Measurements from ENCODE around the gene GCAT. TPM values are rescaled to one million over a fixed set of nuclear protein-coding genes. Genes with fewer than 3 reads are reported as not detected.
A peak's percentile ranks its signal among the peaks of the same experiment; 100 is the strongest.

The GCAT gene
- polyA plus RNA-seq, 1 donor = 5.9 TPM

- no peak for DNase-seq (ENCODE audit: low read depth)
Measured at GRCh38 chr22:37809672-37810333, 2.1 kb downstream of the GCAT start.

GRCh38 chr22:37811867-37812266 is 4.1 kb downstream of the GCAT start:
- no peak for DNase-seq (ENCODE audit: low read depth)

DNA sequence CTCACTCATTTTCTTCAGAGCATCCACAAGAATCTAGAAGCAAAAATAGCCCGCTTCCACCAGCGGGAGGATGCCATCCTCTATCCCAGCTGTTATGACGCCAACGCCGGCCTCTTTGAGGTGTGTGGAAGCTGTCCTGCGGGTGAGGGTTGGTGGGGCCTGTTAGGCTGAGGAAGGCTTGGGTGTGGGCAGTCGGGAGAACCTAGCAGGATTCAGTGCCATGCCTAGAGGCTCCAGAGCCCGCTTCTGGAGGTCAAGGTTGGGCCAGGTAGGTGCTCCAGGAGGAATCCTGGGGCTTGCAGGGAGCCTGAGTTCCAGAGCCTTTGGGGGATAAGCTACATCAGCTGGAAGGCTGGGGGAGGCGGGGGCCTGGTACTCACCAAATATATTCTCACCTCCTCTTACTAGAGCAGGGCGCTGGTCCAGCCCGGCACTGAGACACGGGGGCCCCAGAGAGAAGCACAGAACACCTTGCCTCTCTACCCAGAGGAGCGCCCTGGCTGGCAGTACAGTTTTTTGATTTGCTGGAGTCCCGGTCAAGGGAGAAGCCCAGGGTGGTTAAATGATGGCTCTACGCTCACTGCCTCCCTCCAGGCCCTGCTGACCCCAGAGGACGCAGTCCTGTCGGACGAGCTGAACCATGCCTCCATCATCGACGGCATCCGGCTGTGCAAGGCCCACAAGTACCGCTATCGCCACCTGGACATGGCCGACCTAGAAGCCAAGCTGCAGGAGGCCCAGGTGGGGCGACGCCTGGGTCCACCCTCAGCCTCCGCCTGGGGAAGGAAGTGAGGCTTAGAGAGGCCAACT is 5.3 kb downstream of the GCAT start:
- DNase-seq (ENCODE audit: low read depth) = no peak

DNA sequence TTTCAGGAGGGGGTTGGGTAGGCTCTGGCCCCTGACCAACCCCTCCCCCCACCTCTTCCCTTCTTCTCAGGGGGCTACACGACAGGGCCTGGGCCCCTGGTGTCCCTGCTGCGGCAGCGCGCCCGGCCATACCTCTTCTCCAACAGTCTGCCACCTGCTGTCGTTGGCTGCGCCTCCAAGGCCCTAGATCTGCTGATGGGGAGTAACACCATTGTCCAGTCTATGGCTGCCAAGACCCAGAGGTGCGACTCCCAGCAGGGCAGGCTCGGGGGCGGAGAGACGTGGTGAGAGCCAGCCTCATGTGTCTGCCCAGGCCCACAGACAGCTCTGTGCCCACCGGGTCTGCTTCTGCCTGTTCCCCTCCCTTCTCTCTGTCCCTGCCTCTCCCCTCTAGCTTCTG is 7.9 kb downstream of the GCAT start:
- DNase-seq (ENCODE audit: low read depth) = no peak

DNA sequence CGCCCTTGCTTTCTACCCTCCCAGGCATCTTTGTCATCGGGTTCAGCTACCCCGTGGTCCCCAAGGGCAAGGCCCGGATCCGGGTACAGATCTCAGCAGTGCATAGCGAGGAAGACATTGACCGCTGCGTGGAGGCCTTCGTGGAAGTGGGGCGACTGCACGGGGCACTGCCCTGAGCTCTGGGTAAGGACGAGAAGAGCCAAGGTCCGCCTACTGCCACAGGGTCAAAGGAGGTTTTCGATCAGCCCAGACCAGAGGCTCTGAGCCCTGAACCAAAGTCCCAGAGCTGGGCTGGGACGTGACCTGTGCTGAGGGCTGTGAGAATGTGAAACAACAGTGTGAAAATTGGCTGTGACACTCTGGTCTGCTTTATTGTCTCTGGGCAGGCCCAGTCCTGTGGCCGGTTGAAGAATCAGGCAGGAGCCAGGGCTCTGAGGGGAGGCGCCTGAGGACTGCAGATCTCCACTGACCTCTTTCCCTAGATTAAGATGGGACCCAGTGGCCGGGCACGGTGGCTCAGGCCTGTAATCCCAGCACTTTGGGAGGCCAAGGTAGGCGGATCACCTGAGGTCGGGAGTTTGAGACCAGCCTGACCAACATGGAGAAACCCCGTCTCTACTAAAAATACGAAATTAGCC is 8.9 kb downstream of the GCAT start:
- DNase-seq (ENCODE audit: low read depth) = no peak

GRCh38 chr22:37817705-37818408 is 10.1 kb downstream of the GCAT start:
- peak; percentile 39 for DNase-seq (ENCODE audit: low read depth)

GRCh38 chr22:37818409-37819104 is 10.8 kb downstream of the GCAT start:
- no peak for DNase-seq (ENCODE audit: low read depth)

DNA sequence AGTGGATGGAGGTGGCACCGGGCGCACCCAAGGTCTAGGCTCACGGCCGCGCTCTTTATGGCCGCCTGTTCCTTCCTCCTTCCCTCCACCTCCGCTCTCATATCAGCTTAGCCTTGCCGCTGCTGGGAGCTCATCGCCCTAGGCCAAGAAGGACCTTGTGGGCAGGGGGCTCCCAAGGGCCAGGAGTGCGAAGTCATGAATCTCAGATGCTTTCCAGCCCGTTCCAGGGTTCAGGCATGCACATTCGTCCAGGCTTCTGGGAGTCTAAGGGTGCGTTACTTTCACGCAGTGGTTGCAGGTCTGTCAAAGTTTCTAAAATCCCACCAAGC is 11.3 kb downstream of the GCAT start:
- DNase-seq (ENCODE audit: low read depth) = no peak

DNA sequence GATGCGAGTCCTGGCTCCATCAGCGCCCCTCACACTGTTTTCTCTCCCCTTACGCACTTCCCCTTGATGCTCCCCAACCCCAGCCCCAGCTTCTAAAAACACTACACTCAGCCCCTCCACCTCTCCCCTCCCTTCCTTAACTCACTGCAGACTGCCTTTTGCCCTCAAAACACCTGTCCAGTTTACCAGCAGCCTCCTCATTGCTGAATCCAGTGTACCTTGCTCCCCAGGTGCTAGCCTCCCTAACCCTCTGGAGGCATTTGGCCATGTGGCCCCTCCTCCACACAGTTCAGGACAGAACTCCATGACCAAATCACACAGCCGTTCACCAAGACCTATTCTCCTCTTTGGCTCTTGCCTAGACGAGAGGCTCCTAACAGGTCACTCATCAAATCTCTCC is 12.6 kb downstream of the GCAT start:
- DNase-seq (ENCODE audit: low read depth) = no peak

DNA sequence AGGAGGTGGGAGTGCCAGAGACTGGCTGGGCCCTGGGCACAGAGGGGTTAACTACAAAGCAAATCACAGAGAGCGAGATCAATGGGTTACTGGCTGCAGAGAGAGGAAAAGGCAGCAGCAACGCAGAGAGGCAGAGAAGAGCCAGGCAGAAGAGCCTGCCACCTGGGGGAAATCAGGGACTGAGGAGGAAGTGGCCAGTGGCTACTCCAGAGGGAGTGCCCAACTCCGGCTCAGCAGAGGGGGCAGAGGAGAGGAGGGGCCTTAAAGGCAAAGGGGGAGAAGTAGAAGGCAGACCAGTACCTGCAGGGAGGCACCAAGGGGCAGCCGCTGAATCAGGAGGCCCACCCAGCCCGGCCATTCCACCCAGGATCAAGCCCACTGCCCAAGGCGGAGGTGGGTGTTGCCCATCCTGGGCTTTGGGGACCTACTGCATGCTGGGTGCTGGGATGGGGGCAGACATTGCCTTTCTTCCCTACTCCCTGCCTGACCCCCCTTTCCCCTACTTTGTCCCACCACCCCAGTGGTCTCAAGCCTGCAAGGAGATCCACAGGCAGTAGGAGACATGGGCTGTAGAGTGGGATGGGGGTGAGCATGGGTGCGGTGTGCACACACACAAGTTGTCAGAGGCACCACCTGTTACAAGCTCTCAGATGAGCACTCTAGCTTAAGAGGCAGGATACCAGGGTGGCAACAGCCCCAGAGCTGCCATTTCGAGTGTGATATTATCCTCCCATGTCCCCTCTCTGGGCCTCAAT is 14.5 kb downstream of the GCAT start:
- DNase-seq (ENCODE audit: low read depth) = no peak

GRCh38 chr22:37823134-37823985 is 15.6 kb downstream of the GCAT start, which contains the start of gene GALR3:
GALR3 (plus strand) TSS chr22:37823382; CDS start chr22:37823407, 25 bp downstream.
- no peak for DNase-seq (ENCODE audit: low read depth)

DNA sequence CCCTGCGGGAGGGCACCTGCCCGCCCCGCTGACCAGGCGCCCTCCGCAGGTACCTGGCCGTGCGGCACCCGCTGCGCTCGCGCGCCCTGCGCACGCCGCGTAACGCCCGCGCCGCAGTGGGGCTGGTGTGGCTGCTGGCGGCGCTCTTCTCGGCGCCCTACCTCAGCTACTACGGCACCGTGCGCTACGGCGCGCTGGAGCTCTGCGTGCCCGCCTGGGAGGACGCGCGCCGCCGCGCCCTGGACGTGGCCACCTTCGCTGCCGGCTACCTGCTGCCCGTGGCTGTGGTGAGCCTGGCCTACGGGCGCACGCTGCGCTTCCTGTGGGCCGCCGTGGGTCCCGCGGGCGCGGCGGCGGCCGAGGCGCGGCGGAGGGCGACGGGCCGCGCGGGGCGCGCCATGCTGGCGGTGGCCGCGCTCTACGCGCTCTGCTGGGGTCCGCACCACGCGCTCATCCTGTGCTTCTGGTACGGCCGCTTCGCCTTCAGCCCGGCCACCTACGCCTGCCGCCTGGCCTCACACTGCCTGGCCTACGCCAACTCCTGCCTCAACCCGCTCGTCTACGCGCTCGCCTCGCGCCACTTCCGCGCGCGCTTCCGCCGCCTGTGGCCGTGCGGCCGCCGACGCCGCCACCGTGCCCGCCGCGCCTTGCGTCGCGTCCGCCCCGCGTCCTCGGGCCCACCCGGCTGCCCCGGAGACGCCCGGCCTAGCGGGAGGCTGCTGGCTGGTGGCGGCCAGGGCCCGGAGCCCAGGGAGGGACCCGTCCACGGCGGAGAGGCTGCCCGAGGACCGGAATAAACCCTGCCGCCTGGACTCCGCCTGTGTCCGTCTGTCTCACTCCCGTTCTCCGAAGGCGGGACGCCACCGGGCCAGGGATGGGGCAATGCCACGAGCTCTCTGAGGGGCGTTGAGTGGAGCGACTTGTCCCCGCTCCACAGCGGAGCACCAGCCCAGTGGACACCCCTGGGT is 17.2 kb downstream of the GCAT start:
- no peak for DNase-seq (ENCODE audit: low read depth)

DNA sequence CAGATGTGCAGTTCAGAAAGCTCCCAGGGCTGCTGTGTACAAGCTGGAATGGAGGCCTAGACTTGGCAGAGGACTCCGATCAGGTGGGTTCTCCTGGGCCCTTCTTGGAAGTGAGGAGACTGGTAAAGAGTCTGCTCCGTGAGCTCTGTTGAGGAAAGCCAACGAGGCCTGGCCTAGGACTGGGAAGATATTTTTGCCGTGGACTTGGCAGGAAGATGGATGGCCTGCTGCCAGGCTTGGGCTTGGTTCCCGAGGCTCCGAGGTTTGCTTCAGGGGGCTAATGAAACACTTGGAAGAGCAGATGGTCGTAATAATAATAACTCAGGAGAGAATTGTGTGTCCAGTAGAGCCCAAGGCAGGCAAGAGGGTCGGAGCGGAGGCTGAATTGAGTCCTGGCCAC is 19.3 kb downstream of the GCAT start:
- DNase-seq (ENCODE audit: low read depth) = no peak

GRCh38 chr22:37830093-37830842 is 22.5 kb downstream of the GCAT start:
- DNase-seq (ENCODE audit: low read depth) = no peak

GRCh38 chr22:37831472-37831871 is 23.7 kb downstream of the GCAT start:
- no peak for DNase-seq (ENCODE audit: low read depth)

DNA sequence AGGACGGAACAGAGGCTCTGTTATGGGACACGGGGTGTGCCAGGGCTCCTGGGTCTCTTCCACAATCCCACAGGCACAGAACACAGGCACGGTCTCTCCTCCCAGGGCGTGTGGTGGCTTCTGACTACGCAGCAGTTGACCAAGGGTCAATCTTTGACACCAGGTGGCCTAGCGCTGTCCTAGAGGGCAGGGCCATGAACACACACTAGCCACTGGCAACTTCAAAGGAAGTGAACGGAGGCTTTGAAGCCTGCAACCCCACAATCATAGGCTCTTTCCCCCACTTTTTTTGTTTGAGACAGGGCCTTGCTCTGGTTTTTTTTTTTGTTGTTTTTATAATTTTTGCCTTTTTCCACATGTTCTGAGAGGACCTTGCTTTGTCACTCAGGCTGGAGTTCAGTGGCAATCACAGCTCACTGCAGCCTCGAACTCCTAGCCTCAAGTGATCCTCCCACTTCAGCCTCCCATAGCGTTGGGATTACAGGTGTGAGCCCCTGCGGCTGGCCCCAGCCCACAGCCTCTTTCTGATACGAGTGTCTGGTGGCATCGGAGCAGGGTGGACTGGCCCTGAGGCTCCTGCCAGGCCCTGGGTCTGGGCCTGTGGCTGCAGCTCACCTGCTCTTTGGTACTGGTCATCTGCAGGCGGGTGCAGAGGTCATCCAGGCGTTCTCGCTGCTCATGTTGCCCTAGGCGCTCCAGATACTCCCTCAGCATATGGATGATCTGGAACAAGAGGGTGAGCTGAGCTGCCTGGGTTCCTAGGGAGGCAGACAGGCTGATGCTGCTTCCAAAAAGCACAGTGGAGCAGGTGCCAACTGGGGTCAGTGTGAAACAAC is 24.5 kb downstream of the GCAT start:
- no peak for DNase-seq (ENCODE audit: low read depth)
